Central memory CD4-positive, alpha-beta T cell (primary cell): Measurements from ENCODE around the gene PTRH2.
"Not testable (repeated sequence)": the region's sequence is repeated elsewhere in the genome, so short reads cannot be mapped to it uniquely, and the experiment has no call there.

Source experiments
- DNase-seq: peaks from one replicate; pipeline ENCODE4 v3.0.0; 2022

Gene PTRH2

DNA sequence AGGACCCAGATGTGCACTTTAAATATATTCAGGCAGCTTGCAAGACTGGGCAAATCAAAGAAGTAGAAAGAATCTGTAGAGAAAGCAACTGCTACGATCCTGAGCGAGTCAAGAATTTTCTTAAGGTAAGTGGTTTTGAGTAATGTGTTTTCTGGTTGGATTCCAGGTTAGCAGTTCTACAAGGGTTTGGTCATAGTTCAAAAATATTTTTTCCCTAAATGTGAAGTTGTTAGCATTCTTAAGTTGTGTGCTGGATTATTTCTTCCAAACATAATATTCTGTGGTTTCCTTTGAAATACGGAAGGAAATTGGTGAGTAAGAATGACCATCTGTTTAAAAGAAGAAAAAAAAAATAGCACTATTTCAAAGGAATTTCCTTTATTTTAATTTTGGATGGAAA, 38.4 kb downstream of the PTRH2 start:
- no peak for DNase-seq

DNA sequence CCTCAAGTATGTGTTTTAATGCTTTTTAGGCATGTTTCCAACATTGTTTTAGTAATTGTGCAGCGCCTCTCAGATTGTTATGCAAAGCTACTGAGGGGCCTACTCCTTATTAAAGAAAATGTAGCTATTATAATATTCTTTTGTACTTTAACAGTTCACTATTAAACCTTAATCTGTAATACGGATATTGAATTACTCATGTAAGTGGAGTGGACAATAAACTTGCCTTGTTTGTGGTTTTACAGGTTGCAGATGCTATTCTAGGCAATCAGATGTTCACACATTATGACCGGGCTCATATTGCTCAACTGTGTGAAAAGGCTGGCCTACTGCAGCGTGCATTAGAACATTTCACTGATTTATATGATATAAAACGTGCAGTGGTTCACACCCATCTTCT, 41.0 kb downstream of the PTRH2 start:
- DNase-seq: no peak

DNA sequence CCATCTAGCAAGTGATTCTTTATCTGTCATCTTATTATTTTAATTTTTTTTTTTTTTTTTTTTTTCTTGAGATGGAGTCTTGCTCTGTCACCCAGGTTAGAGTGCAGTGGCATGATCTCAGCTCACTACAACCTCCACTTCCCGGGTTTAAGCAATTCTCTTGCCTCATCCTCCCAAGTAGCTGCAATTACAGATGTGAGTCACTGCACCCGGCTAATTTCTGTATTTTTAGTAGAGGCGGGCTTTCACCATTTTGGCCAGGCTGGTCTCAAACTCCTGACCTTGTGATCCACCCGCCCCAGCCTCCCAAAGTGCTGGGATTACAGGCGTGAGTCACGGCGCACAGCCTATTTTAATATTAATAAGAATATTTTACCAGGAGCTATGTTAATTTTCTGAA, 50.6 kb downstream of the PTRH2 start:
- DNase-seq: not testable (repeated sequence)

DNA sequence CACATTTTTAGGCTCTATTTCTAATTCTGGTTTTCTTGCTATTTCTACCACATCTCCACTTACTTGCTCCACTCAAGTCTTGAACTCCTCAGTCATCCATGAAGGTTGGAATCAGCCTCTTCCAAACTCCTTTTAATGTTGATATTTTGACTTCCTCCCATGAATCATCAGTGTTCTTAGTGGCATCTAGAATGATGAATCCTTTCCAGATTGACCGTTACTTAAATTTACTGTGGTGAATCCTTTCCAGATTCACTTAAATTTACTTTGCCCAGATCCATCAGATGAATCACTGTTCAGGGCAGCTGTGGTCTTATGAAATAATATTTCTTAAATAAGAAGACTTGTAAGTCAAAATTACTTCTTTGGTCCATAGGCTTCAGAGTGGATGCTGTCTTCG, 55.1 kb downstream of the PTRH2 start:
- no peak for DNase-seq

DNA sequence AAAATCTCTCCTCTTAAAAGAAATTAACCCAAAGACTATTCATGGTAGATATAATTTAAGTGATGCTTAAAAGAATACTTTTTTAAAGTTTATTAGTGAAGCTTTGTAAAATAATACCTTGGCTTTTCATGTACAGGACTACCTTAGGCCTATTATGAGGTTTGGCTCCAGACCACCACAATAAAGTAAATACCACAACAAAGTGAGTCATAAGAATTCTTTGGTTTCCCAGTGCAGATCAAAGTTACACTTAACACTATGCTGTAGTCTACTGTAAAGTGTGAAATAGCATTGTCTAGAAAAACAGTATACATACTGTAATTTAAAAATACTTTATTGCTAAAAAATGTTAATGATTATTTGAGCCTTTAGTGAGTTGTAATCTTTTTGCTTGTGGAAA, 55.9 kb downstream of the PTRH2 start:
- peak; percentile 36 for DNase-seq

DNA sequence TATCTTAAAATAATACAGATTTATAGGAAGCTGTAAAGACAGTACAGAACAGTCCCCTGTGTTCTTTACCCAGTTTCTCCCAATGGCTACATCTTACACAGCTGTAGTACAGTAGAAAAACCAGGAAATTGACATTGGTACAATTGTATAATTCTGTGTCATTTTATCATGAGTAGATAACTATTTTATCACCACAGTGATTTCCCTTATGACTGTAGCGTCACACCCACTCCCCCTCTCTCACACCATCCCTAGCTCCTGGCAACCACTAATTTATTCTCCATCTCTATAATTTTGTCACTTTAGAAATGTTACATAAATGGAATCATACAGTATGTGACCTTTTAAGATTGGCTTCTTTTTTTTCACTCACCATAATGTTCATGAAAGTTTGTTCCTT, 56.6 kb downstream of the PTRH2 start:
- no peak for DNase-seq

DNA sequence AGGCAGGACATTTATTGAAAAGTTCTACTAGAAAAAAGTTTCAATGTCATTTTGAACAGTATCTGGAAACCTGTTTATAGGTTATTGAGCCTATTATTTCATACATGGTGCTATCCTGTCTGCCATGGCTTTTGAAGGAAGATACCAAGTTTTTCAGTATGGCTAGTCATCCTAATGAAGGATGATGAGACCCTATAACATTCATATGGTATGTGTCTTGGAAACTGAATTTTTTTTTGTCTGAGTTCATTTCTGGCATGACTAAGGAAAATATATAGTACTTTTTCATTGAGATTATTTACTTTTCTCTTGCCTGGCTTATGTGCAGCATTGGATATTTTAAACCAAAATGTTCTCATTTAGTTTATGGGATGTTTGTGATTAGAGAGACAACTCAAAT, 57.3 kb downstream of the PTRH2 start:
- DNase-seq: no peak
